HepG2 (cell line): ENCODE data around the gene ABT1. TPM values are rescaled to one million over a fixed set of nuclear protein-coding genes. Genes with fewer than 3 reads are reported as not detected.

Source experiments
- ARHGAP35 ChIP-seq: sonication (generic); formaldehyde crosslinking; IDR thresholded peaks from 2 replicates; pipeline ENCODE4 v1.9.0; 2022; ENCODE audit warnings: mild to moderate bottlenecking, inconsistent platforms, moderate library complexity, missing genetic modification reagents, borderline replicate concordance
- MYNN ChIP-seq: sonication (generic); formaldehyde crosslinking; IDR thresholded peaks from 2 replicates; pipeline ENCODE4 v1.4.0; 2020; ENCODE audit warnings: mild to moderate bottlenecking, low read depth, missing genetic modification reagents
- NFYB ChIP-seq: sonication (generic); formaldehyde crosslinking; IDR thresholded peaks from 2 replicates; pipeline ENCODE4 v1.4.0; 2020; ENCODE audit warnings: missing genetic modification reagents
- PHF20 ChIP-seq: sonication (generic); formaldehyde crosslinking; IDR thresholded peaks from 2 replicates; pipeline ENCODE4 v1.5.0; 2020; ENCODE audit warnings: mild to moderate bottlenecking, missing genetic modification reagents
- TBX2 ChIP-seq: sonication (generic); formaldehyde crosslinking; IDR thresholded peaks from 2 replicates; pipeline ENCODE4 v1.5.0; 2020; ENCODE audit warnings: missing genetic modification reagents, mild to moderate bottlenecking, borderline replicate concordance
- ZBTB20 ChIP-seq: sonication (generic); formaldehyde crosslinking; IDR thresholded peaks from 2 replicates; pipeline ENCODE4 v1.8.1; 2023; ENCODE audit warnings: missing genetic modification reagents, low read depth, mild to moderate bottlenecking, borderline replicate concordance
- ZNF136 ChIP-seq: sonication (generic); formaldehyde crosslinking; IDR thresholded peaks from 2 replicates; pipeline ENCODE4 v1.8.1; 2022; ENCODE audit warnings: low read depth, mild to moderate bottlenecking, moderate library complexity, missing genetic modification reagents
- ZNF441 ChIP-seq: sonication (generic); formaldehyde crosslinking; IDR thresholded peaks from 2 replicates; pipeline ENCODE4 v1.7.0; 2021; ENCODE audit warnings: missing genetic modification reagents, borderline replicate concordance
- ZNF614 ChIP-seq: IDR thresholded peaks from 2 replicates; pipeline ENCODE4 v1.6.1; 2018; ENCODE audit warnings: missing biosample characterization, missing genetic modification reagents, inconsistent platforms, borderline replicate concordance
- polyA plus RNA-seq, 8 experiments: library from polyadenylated mRNA; depleted of rRNA in 3 of 8; stranded (reverse) in 7 of 8; unstranded in 1 of 8; fragments of >200 nt; fragmentation: Illumina TruSeq in 4 of 8; extraction: Trizol in 4 of 8; gene quantifications; 2 replicates each; pipeline versions ENCODE4 v1.2.1 to v1.2.3, GENCODE V29; 2011 to 2016; ENCODE audit warnings: low read depth in 4 of 8, missing spikeins in 1 of 8, mixed read lengths in 1 of 8; ENCODE audit not compliant: insufficient read depth in 1 of 8
- total RNA-seq, 5 experiments: library from RNA; depleted of rRNA; stranded (reverse); fragments of >200 nt; fragmentation: Illumina TruSeq; extraction: Trizol; gene quantifications; 2 replicates each; pipeline ENCODE4 v1.2.3, GENCODE V29; 2016; ENCODE audit warnings: low read depth in 1 of 5
- TF ChIP-seq, protein P1 (sequence below): sonication (generic); formaldehyde crosslinking; conservative IDR thresholded peaks from 2 replicates; pipeline ENCODE4 v1.5.0; 2020; ENCODE audit warnings: missing genetic modification reagents
- TF ChIP-seq, protein P2 (sequence below): sonication (generic); formaldehyde crosslinking; IDR thresholded peaks from 2 replicates; pipeline ENCODE4 v1.9.0; 2022; ENCODE audit warnings: missing genetic modification reagents, mild to moderate bottlenecking, borderline replicate concordance
- TF ChIP-seq, protein P3 (sequence below): sonication (generic); formaldehyde crosslinking; IDR thresholded peaks from 2 replicates; pipeline ENCODE4 v1.4.0; 2020; ENCODE audit warnings: mild to moderate bottlenecking, missing genetic modification reagents, borderline replicate concordance
- TF ChIP-seq, protein P4 (sequence below): sonication (generic); formaldehyde crosslinking; IDR thresholded peaks from 2 replicates; pipeline ENCODE4 v1.4.0; 2020; ENCODE audit warnings: mild to moderate bottlenecking, missing genetic modification reagents
- TF ChIP-seq, protein P5 (sequence below): sonication (generic); formaldehyde crosslinking; IDR thresholded peaks from 2 replicates; pipeline ENCODE4 v1.4.0; 2020; ENCODE audit warnings: missing genetic modification reagents
- TF ChIP-seq, protein P6 (sequence below): sonication (generic); formaldehyde crosslinking; IDR thresholded peaks from 2 replicates; pipeline ENCODE4 v1.4.0; 2020; ENCODE audit warnings: mild to moderate bottlenecking, missing genetic modification reagents

Gene ABT1
- total and polyA plus RNA-seq, 2 of the 13 experiments (the other 11 are each of a cell fraction or from before 2014, with no cell fraction given): 38.4 TPM

DNA sequence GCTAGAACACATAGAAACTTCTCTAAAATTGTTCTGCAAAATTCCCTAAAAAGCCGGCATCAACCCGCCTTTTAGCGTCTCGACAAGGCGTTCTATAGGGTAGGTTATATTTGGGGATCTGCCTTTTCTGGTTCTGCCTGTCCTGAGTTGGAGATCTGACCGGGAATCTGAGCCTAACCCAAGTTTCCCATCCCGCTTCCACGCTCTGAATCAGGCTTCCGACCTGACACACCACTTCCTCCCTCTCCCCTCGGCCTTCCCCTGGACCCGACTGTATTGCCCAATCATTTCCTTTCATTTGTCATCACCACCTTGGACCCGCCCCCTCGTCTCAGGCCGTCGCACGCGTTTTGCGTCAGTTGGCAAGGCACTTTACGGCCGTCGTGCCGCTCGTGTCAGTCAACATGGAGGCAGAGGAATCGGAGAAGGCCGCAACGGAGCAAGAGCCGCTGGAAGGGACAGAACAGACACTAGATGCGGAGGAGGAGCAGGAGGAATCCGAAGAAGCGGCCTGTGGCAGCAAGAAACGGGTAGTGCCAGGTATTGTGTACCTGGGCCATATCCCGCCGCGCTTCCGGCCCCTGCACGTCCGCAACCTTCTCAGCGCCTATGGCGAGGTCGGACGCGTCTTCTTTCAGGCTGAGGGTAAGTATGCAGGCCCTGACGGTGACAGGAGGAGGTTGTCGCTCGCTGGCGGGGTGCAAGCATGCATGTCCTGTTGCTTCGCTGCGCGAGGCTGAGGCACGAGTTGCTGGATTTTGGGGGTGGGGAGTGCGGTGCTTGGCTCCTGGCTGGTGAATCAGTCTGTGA lies at the start of gene ABT1 (continued):
- TF ChIP-seq MYNN (CRISPR knock-in tag) (0 out of 2 replicates have a peak, but pooled peaks have one; percentile 43), NFYB (CRISPR knock-in tag) (peak; percentile 81), TBX2 (CRISPR knock-in tag) (peak; percentile 91), ZNF614 (CRISPR knock-in tag) (peak; percentile 97), ZNF136 (CRISPR knock-in tag) (0 out of 2 replicates have a peak, but pooled peaks have one; percentile 56), ZBTB20 (CRISPR knock-in tag) (peak; percentile 98), ARHGAP35 (CRISPR knock-in tag) (peak; percentile 90; the same call in 1 of the 2 replicates), PHF20 (peak; percentile 100), ZNF441 (CRISPR knock-in tag) (peak; percentile 86)
- TF ChIP-seq, protein P1, sequence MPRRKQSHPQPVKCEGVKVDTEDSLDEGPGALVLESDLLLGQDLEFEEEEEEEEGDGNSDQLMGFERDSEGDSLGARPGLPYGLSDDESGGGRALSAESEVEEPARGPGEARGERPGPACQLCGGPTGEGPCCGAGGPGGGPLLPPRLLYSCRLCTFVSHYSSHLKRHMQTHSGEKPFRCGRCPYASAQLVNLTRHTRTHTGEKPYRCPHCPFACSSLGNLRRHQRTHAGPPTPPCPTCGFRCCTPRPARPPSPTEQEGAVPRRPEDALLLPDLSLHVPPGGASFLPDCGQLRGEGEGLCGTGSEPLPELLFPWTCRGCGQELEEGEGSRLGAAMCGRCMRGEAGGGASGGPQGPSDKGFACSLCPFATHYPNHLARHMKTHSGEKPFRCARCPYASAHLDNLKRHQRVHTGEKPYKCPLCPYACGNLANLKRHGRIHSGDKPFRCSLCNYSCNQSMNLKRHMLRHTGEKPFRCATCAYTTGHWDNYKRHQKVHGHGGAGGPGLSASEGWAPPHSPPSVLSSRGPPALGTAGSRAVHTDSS (CRISPR knock-in tag): no peak
- TF ChIP-seq, protein P2, sequence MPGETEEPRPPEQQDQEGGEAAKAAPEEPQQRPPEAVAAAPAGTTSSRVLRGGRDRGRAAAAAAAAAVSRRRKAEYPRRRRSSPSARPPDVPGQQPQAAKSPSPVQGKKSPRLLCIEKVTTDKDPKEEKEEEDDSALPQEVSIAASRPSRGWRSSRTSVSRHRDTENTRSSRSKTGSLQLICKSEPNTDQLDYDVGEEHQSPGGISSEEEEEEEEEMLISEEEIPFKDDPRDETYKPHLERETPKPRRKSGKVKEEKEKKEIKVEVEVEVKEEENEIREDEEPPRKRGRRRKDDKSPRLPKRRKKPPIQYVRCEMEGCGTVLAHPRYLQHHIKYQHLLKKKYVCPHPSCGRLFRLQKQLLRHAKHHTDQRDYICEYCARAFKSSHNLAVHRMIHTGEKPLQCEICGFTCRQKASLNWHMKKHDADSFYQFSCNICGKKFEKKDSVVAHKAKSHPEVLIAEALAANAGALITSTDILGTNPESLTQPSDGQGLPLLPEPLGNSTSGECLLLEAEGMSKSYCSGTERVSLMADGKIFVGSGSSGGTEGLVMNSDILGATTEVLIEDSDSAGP (CRISPR knock-in tag): peak; percentile 96
- TF ChIP-seq, protein P3, sequence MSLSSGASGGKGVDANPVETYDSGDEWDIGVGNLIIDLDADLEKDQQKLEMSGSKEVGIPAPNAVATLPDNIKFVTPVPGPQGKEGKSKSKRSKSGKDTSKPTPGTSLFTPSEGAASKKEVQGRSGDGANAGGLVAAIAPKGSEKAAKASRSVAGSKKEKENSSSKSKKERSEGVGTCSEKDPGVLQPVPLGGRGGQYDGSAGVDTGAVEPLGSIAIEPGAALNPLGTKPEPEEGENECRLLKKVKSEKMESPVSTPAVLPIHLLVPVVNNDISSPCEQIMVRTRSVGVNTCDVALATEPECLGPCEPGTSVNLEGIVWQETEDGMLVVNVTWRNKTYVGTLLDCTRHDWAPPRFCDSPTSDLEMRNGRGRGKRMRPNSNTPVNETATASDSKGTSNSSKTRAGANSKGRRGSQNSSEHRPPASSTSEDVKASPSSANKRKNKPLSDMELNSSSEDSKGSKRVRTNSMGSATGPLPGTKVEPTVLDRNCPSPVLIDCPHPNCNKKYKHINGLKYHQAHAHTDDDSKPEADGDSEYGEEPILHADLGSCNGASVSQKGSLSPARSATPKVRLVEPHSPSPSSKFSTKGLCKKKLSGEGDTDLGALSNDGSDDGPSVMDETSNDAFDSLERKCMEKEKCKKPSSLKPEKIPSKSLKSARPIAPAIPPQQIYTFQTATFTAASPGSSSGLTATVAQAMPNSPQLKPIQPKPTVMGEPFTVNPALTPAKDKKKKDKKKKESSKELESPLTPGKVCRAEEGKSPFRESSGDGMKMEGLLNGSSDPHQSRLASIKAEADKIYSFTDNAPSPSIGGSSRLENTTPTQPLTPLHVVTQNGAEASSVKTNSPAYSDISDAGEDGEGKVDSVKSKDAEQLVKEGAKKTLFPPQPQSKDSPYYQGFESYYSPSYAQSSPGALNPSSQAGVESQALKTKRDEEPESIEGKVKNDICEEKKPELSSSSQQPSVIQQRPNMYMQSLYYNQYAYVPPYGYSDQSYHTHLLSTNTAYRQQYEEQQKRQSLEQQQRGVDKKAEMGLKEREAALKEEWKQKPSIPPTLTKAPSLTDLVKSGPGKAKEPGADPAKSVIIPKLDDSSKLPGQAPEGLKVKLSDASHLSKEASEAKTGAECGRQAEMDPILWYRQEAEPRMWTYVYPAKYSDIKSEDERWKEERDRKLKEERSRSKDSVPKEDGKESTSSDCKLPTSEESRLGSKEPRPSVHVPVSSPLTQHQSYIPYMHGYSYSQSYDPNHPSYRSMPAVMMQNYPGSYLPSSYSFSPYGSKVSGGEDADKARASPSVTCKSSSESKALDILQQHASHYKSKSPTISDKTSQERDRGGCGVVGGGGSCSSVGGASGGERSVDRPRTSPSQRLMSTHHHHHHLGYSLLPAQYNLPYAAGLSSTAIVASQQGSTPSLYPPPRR (CRISPR knock-in tag): peak; percentile 71
- TF ChIP-seq, protein P4, sequence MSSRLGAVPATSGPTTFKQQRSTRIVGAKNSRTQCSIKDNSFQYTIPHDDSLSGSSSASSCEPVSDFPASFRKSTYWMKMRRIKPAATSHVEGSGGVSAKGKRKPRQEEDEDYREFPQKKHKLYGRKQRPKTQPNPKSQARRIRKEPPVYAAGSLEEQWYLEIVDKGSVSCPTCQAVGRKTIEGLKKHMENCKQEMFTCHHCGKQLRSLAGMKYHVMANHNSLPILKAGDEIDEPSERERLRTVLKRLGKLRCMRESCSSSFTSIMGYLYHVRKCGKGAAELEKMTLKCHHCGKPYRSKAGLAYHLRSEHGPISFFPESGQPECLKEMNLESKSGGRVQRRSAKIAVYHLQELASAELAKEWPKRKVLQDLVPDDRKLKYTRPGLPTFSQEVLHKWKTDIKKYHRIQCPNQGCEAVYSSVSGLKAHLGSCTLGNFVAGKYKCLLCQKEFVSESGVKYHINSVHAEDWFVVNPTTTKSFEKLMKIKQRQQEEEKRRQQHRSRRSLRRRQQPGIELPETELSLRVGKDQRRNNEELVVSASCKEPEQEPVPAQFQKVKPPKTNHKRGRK (CRISPR knock-in tag): no peak
- TF ChIP-seq, protein P5, sequence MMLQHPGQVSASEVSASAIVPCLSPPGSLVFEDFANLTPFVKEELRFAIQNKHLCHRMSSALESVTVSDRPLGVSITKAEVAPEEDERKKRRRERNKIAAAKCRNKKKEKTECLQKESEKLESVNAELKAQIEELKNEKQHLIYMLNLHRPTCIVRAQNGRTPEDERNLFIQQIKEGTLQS: peak; percentile 62; the same call in 1 of the 2 replicates
- TF ChIP-seq, protein P6, sequence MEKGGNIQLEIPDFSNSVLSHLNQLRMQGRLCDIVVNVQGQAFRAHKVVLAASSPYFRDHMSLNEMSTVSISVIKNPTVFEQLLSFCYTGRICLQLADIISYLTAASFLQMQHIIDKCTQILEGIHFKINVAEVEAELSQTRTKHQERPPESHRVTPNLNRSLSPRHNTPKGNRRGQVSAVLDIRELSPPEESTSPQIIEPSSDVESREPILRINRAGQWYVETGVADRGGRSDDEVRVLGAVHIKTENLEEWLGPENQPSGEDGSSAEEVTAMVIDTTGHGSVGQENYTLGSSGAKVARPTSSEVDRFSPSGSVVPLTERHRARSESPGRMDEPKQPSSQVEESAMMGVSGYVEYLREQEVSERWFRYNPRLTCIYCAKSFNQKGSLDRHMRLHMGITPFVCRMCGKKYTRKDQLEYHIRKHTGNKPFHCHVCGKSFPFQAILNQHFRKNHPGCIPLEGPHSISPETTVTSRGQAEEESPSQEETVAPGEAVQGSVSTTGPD (CRISPR knock-in tag): 0 out of 2 replicates have a peak, but pooled peaks have one; percentile 25
